Measurements from ENCODE around the gene ENO2.
"Not testable (repeated sequence)": the region's sequence is repeated elsewhere in the genome, so short reads cannot be mapped to it uniquely, and the experiment has no call there.

The ENO2 gene

DNA sequence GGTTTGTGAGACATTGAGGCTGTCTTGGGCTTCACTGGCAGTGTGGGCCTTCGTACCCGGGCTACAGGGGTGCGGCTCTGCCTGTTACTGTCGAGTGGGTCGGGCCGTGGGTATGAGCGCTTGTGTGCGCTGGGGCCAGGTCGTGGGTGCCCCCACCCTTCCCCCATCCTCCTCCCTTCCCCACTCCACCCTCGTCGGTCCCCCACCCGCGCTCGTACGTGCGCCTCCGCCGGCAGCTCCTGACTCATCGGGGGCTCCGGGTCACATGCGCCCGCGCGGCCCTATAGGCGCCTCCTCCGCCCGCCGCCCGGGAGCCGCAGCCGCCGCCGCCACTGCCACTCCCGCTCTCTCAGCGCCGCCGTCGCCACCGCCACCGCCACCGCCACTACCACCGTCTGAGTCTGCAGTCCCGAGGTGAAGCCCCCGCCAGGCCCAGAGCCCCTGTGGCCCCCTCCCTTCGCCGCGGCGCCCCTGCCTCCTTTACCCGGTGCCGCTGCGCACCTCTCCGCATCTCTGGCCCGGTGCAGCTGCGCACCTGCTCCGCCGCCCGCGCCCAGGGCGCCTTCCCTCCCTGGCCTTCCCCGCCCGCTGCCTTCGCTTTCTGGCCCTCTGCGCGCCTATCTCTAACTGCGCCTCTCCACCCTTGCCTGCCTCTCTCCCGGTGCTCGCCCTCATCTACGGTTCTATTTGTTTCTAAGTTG, at the start of gene ENO2:
Gene ENO2, plus strand, starts transcription at position 335 of the 701 bp plus-strand sequence. CDS start 1,253 bp downstream, outside the sequence.
- peak; percentile 83 to 84 for DNase-seq

DNA sequence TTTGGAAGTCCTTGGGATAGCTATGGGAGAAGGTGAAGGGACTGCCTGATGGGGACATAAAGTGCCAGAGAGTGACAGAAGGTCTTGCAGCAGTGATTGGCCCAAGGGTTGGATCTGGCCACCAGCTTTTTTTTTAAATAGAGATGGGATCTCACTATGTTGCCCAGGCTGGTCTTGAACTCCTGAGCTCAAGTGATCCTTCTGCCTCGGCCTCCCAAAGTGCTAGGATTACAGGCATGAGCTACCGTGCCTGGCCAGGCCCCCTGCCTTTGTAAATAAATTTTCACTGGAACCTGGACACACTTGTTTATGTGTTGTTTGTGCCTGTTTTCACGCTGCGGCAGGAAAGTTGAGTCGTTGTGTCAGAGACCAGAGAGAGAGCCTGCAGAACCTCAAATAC, 49.1 kb upstream of the ENO2 start:
- not testable (repeated sequence) for DNase-seq

DNA sequence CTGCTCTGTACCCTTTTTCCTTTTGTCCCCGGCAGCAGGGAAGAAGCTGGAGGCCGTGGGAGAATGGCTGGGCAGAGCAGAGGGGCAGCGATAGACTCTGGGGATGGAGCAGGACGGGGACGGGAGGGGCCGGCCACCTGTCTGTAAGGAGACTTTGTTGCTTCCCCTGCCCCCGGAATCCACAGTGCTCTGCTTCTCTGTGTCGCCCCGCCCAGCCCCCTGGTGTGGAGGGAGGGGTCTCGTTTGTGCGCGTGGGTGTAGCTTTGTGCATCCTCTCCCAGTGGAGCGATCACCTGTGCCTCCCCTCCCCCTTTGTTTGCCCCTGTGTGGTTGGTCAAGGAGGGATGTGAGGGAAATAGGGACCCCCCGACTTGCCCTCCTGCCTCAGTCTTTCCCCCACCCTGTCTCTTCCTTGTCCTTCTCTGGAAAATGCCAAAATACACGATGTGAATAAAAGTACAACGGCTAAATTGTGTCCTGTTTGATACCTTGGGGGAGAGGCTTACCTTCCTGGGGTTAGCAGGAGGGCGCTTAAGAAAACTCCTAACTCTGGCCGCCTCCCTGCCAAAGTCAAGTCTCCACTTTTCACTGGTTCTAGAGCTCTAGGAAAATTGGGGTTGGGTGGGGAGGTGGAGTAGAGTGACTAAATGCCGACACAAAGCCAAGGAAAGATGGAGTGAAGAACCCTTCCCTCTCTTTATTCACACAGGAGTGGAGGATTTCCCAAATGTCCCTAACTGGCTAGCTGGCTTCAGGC, 48.0 kb upstream of the ENO2 start:
- DNase-seq: no peak

DNA sequence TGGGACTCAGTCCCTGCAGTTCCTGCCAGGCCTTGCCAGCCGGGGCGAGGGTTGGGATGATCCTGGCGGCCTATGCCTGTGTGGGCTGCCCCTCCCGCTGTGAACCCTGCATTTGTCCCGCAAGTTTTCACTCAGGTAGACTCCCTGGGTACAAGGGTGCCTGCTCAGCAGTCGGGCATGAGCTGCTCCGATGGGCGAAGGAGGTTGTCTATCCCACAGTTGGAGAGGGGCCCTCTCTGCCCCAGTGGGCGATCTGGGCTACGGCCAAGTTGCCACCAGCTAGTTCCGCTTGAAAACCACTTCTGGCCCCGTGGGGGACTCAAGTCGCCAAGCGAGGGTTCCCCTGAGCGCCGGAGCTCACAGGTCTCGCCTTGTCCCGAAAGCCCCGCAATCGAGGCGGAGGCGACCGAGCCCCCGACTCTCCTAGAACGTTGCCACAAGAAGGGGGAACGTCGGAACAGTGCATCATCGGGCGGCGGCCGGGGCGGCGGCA, 47.4 kb upstream of the ENO2 start:
- DNase-seq: no peak

DNA sequence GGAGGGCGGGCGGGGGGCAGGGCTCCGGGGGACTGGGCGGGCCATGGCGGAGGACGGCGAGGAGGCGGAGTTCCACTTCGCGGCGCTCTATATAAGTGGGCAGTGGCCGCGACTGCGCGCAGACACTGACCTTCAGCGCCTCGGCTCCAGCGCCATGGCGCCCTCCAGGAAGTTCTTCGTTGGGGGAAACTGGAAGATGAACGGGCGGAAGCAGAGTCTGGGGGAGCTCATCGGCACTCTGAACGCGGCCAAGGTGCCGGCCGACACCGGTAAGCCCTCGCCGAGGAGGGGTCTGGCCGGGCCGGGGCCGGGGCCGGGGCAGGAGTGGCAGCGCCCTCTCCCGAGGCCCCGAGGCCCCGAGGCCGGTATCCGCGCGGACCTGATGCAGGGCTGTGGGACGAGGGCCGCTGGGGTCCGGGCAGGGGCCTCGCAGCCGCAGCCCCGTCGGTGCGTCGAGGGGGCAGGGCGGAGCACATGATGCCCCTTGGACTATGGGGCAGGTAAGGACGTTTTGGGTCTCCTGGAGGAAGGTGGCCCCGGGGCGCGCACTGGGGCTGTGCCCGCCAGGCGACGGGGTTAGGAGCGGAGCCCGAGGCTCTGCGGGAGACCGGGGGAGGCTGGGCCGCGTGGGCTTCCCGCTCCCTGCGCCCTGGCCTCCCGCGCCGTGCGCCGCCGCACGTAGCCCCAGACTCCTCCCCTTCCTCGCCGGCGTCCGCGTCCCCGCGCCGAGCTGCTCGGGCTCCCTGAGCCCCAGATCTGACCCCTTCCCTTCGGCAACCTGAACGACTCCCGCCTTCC, 46.8 kb upstream of the ENO2 start, which contains the start of gene TPI1:
Gene TPI1, plus strand, starts transcription at position 119 of the 798 bp plus-strand sequence. Its CDS starts 36 bp downstream, at position 155.
- peak; percentile 81 to 84 for DNase-seq

DNA sequence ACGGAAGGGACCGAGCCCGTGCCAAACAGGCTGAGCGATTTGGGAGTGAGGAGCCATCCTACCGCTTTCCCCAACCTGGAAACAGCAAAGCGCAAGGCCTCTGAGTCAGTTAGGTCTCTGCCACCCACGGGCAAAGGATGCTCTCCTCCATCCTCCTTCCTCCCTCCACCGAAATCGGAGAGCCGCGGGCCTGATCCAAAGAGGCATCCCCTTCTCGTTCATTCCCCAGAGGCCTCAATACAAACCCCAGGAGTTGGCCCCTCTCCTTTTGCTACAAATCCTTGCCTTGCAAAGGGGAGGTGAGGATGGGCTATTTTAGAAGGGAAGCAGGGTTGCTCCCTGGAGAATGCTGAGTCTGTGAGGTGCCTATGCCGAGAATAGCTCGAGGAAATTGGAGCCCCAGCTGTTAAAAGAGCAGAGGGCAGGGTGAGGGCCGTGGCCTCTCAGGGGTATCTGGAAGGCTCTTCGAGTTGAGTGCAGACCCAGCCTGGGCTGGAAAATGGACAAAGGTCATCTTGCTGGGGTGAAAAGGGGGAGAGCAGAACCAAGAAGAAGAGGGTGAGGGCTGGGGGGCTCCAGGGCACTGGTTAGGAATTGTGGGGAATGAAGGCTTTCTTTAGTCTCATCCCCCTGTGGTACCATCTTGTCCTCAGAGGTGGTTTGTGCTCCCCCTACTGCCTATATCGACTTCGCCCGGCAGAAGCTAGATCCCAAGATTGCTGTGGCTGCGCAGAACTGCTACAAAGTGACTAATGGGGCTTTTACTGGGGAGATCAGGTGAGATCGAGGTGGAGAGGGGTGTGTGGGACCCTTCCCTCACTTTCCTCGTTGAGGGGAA, 46.0 kb upstream of the ENO2 start:
- peak; percentile 15 to 21 for DNase-seq

DNA sequence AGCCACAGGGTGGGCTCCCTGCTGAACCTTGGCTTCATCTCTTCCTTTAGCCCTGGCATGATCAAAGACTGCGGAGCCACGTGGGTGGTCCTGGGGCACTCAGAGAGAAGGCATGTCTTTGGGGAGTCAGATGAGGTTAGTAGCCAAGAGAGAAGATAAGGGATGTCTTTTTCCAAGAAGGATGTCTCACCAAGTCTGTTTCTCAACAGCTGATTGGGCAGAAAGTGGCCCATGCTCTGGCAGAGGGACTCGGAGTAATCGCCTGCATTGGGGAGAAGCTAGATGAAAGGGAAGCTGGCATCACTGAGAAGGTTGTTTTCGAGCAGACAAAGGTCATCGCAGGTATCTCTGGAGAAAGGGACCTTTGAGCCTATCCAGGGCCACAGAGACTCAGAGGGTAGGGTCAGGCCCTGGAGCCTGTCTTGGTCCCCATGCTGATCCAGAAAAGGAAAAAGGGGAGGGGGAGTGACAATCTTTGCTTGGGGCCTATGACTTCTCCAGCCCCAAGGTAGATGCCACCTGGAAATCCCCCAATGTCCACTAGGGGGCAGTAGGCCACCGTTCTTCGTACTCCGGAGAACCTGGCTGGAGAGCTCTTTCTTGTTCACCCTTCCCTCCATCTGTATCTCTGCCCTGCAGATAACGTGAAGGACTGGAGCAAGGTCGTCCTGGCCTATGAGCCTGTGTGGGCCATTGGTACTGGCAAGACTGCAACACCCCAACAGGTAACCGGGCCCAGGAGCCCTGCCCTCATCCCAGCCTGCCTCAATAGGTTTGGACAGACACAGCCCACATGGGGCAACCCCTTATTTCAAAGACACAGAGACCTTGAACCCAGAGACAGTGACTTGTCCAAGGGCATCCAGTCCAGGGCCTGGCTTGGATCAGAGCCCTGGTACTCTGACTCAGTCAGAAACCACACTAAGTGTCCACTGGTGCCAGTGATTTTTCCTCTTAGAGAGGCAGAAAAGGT, 45.0 kb upstream of the ENO2 start:
- peak; percentile 87 to 90 for DNase-seq

DNA sequence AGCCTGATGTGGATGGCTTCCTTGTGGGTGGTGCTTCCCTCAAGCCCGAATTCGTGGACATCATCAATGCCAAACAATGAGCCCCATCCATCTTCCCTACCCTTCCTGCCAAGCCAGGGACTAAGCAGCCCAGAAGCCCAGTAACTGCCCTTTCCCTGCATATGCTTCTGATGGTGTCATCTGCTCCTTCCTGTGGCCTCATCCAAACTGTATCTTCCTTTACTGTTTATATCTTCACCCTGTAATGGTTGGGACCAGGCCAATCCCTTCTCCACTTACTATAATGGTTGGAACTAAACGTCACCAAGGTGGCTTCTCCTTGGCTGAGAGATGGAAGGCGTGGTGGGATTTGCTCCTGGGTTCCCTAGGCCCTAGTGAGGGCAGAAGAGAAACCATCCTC, 44.1 kb upstream of the ENO2 start:
- not testable (repeated sequence) for DNase-seq

DNA sequence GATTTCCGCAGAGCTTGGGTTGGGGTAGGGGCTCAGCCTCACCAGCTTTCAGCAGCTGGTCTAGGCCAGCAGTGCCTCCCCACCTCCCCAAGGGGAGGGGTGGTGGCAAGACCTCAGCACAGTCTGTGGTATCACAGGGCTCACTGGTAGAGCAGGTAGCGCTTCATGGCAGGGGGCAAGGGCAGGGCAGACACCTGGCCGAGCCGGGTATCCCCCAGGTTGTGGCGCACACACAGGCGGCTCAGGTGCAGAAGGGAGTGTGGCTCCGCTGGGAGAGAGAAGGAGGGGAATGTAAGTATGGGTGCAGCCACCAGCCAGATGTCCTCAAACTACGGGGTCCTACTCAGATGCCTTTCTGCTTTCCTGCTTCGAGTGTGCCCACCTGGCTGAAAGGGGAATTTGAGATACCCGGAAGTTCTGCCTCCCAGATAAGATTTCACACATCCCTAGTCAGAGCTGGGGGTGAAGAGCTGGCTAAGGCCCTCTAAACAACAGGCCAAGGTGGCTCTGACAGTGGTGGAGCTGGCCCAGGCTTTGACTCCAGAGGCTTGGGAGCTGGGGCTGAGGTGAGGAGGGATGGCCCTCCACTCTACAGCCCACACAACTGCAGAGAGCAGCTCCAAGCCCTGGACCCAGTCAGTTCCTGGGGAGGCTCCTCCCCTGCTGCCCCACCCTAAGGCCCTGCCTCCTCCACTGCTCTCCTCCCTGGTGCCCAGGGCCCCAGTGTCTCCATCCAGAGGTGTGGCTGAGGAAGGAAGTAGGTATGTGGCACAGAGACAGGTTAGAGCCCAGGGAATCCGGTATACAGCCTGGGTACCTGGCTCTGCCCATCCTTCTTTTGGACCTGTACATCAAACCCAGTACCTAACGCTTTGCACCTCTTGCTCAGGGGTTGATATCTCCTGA, 43.1 kb upstream of the ENO2 start:
- peak; percentile 62 to 73 for DNase-seq

DNA sequence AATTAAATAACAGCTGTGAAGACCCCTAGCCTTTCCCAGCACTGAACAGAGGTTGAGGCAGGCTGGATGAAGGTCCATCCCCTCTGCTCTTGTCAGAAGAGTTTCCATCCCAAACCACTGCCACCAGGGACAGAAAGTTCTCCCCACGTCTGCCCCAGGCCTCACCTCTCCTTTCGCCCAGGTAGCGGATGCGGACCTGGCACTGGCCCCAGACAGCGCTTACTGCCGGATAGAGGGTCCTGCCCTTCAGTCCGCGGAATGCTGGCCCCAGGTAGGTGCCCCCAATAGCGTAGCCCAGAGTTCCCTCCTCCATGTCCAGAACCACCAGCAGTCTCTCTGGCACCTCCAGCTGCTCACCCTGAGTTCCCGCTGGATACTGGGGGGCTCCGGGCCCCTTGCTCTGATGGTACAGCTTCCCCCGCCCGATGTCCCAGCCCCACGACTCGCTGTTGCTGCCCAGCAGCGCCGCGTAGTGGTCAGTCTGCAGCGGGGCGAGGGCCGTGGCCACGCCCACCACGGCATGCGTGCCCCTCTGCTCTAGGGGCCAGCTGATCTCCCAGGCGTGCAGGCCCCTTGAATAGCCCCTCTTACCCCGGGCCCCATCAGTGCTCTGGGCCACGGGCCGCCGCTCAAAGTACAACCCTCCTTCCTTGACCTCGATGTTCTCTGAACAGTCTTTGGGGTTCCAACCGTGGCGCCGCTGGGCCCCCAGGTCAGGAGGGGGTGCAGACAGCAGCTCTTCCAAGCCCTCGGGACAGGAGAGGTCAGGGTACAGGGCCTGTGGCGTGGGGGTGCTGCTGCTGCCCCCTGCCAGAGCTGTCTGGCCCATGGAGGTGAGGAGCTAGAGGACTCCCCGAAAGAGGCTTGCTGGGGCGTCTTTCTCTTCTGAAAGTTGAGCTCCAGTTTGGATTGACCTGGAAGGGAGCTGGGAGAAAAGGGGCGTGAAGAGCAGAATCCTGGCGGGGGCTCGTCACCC, 42.0 kb upstream of the ENO2 start:
- DNase-seq: peak; percentile 88 to 91

DNA sequence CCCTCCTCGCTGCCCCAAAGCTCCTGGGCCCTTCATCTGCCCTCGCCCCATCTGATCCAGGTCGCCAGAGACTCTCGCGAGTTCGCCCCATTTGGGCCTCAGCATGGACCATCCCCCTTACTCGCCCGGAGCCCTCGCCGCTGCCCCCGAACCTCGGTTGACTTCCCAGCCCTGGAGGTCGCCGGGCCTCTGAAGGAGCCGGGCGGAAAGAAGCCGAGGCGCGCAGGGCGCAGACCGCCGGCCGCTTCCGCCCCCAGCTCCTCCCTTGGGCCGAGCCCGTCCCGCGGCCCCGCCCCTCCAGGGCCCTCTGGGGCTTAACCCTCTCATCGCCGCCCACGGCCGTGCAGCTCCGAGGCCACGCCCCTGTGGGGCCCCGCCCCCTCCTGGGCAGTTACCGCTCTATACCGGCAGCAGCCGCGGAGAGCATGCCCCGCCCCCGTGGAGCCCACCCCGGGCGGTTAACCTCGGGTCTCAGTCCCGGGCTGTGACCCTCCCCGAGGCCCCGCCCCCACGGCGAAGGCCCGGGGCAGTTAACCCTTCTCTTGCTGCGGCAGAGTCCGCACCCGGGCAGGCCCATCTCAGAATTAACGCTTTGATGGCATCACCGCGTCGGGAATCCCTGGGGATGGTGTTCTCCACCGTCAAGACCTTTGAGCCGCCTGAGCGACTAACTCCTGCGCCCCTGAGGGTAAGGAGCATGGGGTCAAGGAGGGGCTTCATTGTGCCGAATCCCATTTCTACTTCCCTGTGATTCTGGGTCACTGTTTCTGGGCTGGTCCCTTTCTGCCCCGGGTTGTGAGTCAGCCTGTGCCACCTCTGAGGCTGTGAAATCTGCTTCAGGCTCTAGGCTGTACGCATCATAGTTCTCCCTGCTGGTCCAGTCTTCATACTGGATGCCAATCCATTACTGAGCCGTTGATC, 41.0 kb upstream of the ENO2 start, which contains the start of gene SPSB2:
Gene SPSB2, minus strand, starts transcription at position 210 of the 921 bp plus-strand sequence. CDS start 402 bp downstream, outside the sequence.
- DNase-seq: peak; percentile 99 to 100

DNA sequence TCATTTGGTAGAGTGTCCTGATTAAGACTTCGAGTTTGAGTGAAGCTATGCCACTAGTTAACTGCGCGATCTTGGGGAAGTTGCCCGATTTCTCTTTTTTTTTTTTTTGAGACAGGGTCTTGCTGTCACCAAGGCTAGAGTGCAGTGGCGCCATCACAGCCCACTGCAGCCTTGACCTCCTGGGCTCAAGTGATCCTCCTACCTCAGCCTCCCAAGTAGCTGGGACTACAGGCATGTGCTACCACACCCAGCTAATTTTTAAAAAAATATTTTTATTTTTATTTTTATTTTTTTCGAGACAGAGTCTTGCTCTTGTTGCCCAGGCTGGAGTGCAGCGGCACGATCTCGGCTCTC, 40.4 kb upstream of the ENO2 start:
- DNase-seq: not testable (repeated sequence)

DNA sequence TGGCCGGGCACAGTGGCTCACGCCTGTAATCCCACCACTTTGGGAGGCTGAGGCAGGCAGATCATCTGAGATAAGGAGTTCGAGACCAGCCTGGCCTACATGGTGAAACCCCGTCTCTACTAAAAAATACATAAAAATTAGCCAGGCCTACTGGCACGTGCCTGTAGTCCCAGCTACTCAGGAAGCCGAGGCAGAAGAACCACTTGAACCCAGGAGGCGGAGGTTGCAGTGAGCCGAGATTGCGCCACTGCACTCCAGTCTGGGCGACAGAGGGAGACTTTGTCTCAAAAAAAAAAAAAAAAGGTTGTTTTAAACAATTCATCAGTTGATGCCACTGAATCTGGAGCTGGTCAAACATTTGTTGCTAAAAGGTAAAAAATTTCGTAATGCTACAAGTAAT, 34.6 kb upstream of the ENO2 start:
- not testable (repeated sequence) for DNase-seq

DNA sequence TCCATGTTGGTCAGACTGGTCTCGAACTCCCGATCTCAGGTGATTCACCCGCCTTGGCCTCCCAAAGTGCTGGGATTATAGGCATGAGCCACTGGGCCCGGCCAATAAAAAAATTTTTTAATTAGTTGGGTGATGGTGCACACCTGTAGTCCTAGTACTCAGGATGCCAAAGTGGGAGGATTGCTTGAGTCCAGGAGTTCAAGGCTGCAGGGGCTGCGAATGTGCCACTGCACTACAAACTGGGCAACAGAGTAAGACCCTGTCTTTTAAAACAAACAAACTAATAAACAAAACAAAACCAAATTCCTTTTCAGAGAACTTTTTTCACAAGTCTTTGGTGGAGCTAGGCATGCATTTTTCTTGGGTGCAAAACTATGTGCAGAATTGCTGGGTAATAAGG, 31.1 kb upstream of the ENO2 start:
- no peak for DNase-seq

DNA sequence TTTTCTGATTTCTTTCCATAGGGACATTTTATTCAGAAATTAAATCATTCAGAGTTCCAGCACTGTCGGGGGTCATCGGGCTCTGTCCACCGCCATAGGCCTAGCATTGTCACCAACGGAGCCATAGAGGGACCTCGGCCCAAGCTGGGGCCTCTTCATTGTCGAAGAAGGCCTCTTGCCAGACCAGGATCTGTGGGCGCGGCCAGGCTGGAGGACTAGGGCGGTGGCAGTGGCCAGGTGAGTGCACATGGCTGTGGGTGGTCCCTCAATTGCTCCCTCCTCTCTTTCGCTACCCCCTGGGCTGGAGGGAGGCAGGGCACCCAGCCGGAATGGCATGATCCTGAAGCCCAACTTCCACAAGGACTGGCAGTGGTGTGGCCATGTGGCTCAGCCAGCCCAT, 30.7 kb upstream of the ENO2 start:
- DNase-seq: no peak

DNA sequence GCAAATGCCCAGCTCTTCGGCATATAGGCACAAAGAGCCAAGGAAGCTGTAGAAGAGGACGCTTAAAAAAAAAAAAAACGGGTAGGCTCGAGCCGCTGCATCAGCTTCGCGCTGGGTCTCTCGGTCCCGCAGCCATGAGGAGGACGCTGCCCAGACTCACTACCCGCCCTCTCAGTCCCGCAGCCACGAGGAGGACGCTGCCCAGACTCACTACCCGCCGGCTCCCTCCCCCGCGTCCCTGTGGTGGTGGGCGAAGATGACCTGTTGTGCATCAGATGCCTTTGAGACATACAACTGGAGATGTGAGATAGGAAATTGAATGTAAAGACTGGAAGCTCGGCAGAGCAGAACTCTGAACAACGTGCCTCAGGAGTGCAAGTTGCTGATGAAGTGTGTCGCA, 29.8 kb upstream of the ENO2 start:
- DNase-seq: no peak
